ENCODE measurements around the gene RAD51B.

GRCh38 chr14:68097727-68098126 is 278.1 kb downstream of the RAD51B start:
- TF ChIP-seq CTCF (conservative IDR thresholded peaks at IDR 0.05) = no peak
- TF ChIP-seq ZFX (IDR thresholded peaks at IDR 0.05) = no peak

All from C4-2B (cell line).